GM10847 (cell line): ENCODE results near the gene UPP1.

Experiments
- POLR2A ChIP-seq: IDR thresholded peaks from 2 replicates; pipeline ENCODE4 v1.6.1; 2011; ENCODE audit not compliant: insufficient read length; ENCODE audit errors: extremely low read depth

Gene UPP1

GRCh38 chr7:48118041-48118440 lies 29.0 kb downstream of the UPP1 start:
- TF ChIP-seq POLR2A, result no peak

- no peak for TF ChIP-seq POLR2A
Observed at GRCh38 chr7:48126037-48126436, 37.0 kb downstream of the UPP1 start.

GRCh38 chr7:48130658-48131108 lies 41.6 kb downstream of the UPP1 start:
- no peak for TF ChIP-seq POLR2A

- TF ChIP-seq POLR2A, result no peak
Observed at GRCh38 chr7:48132792-48133191, 43.7 kb downstream of the UPP1 start.

- TF ChIP-seq POLR2A, result no peak
Observed at GRCh38 chr7:48139459-48139858, 50.4 kb downstream of the UPP1 start.

- no peak for TF ChIP-seq POLR2A
Observed at GRCh38 chr7:48140001-48140681, 51.1 kb downstream of the UPP1 start.

- no peak for TF ChIP-seq POLR2A
Observed at GRCh38 chr7:48141521-48141920, 52.5 kb downstream of the UPP1 start.

GRCh38 chr7:48144291-48144768 lies 55.3 kb downstream of the UPP1 start:
- no peak for TF ChIP-seq POLR2A

GRCh38 chr7:48147078-48147591 lies 58.1 kb downstream of the UPP1 start:
- TF ChIP-seq POLR2A, result no peak

GRCh38 chr7:48148311-48148710 lies 59.2 kb downstream of the UPP1 start:
- no peak for TF ChIP-seq POLR2A

- TF ChIP-seq POLR2A, result no peak
Observed at GRCh38 chr7:48149058-48149457, 60.0 kb downstream of the UPP1 start.

- TF ChIP-seq POLR2A, result no peak
Observed at GRCh38 chr7:48150086-48150485, 61.0 kb downstream of the UPP1 start.

GRCh38 chr7:48154792-48155413 lies 65.8 kb downstream of the UPP1 start:
- TF ChIP-seq POLR2A, result no peak
